K562 (cell line): ENCODE results near the gene SVBP. TPM values are rescaled to one million over a fixed set of nuclear protein-coding genes. Genes with fewer than 3 reads are reported as not detected.

Experiments
- BCL6 ChIP-seq: fragments of 250-450 bp; sonication (Bioruptor Pico); IDR thresholded peaks from 2 replicates; pipeline ENCODE4 v1.4.0; 2020
- FIP1L1 ChIP-seq: fragments of 200-400 bp; formaldehyde crosslinking; IDR thresholded peaks from 2 replicates; pipeline ENCODE4 v1.6.1; 2018; ENCODE audit warnings: mild to moderate bottlenecking, low read depth, low read length; ENCODE audit not compliant: poor library complexity, severe bottlenecking
- GTF2B ChIP-seq: IDR thresholded peaks from 2 replicates; pipeline ENCODE4 v1.6.1; 2011; ENCODE audit not compliant: insufficient read length; ENCODE audit errors: extremely low read depth
- L3MBTL2 ChIP-seq: fragments of 450-650 bp; IDR thresholded peaks from 2 replicates; pipeline ENCODE4 v1.6.1; 2016; ENCODE audit warnings: mild to moderate bottlenecking, moderate library complexity
- LEF1 ChIP-seq: fragments of 450-650 bp; IDR thresholded peaks from 2 replicates; pipeline ENCODE4 v1.6.1; 2016; ENCODE audit warnings: mild to moderate bottlenecking
- MAFF ChIP-seq: IDR thresholded peaks from 2 replicates; pipeline ENCODE4 v1.6.1; 2012; ENCODE audit warnings: low read length, improper control_type of control experiment
- NEUROD1 ChIP-seq: fragments of 150-350 bp; IDR thresholded peaks from 2 replicates; pipeline ENCODE4 v1.6.1; 2014; ENCODE audit warnings: borderline replicate concordance, low read length, low read depth; ENCODE audit not compliant: partially characterized antibody
- NONO ChIP-seq, 2 experiments: fragments of 200-400 bp in 1 of 2; fragments of 450-650 bp in 1 of 2; formaldehyde crosslinking in 1 of 2; IDR thresholded peaks; 2 replicates each; pipeline ENCODE4 v1.6.1; 2017; ENCODE audit warnings: low read depth in 2 of 2, mild to moderate bottlenecking in 2 of 2, moderate library complexity in 2 of 2, low read length in 1 of 2
- NR2C2 ChIP-seq, 2 experiments: fragments of 200-800 bp in 1 of 2; sonication (Bioruptor generic) in 1 of 2; sonication (generic) in 1 of 2; formaldehyde crosslinking in 1 of 2; IDR thresholded peaks; 2 replicates each; pipeline versions ENCODE4 v1.6.1 to v1.8.0; 2016 to 2022; ENCODE audit warnings: mild to moderate bottlenecking in 1 of 2, missing compliant biosample characterization in 1 of 2, missing genetic modification characterization in 1 of 2, missing genetic modification reagents in 1 of 2
- POLR3A ChIP-seq: IDR thresholded peaks from 2 replicates; pipeline ENCODE4 v1.6.1; 2011; ENCODE audit warnings: borderline replicate concordance, mild to moderate bottlenecking, moderate library complexity; ENCODE audit not compliant: insufficient read length, insufficient read depth; ENCODE audit errors: extremely low read depth
- PURB ChIP-seq: sonication (generic); formaldehyde crosslinking; IDR thresholded peaks from 2 replicates; pipeline ENCODE4 v1.9.0; 2021; ENCODE audit warnings: low read depth, mild to moderate bottlenecking, missing genetic modification reagents
- RAD21 ChIP-seq, 2 experiments: fragments of 250-450 bp in 1 of 2; fragments of 450-650 bp in 1 of 2; sonication (Bioruptor Pico) in 1 of 2; formaldehyde crosslinking in 1 of 2; IDR thresholded peaks in 1 of 2; conservative IDR thresholded peaks in 1 of 2; 2 replicates each; pipeline versions ENCODE4 v1.4.0 to v1.8.0; 2020 to 2022; ENCODE audit warnings: mild to moderate bottlenecking in 2 of 2, moderate library complexity in 1 of 2
- RBM39 ChIP-seq: fragments of 200-400 bp; formaldehyde crosslinking; optimal IDR thresholded peaks from 2 replicates; pipeline ENCODE3; 2018; ENCODE audit warnings: low read depth, low read length
- RFX5 ChIP-seq: IDR thresholded peaks from 2 replicates; pipeline ENCODE4 v1.6.1; 2011; ENCODE audit warnings: low read depth, mild to moderate bottlenecking, improper control_type of control experiment, low read length
- SAFB2 ChIP-seq: fragments of 200-400 bp; formaldehyde crosslinking; IDR thresholded peaks from 2 replicates; pipeline ENCODE4 v1.6.1; 2018; ENCODE audit warnings: borderline replicate concordance, low read length, low read depth, moderate library complexity; ENCODE audit not compliant: severe bottlenecking
- ZFP36 ChIP-seq: fragments of 150-350 bp; IDR thresholded peaks from 2 replicates; pipeline ENCODE4 v1.6.1; 2018; ENCODE audit warnings: low read length, low read depth; ENCODE audit not compliant: partially characterized antibody
- ZNF143 ChIP-seq: sonication (generic); formaldehyde crosslinking; IDR thresholded peaks from 2 replicates; pipeline ENCODE4 v1.9.0; 2022; ENCODE audit warnings: mild to moderate bottlenecking, missing genetic modification reagents
- ZNF316 ChIP-seq: fragments of 450-650 bp; IDR thresholded peaks from 2 replicates; pipeline ENCODE4 v1.6.1; 2016
- ZNF324 ChIP-seq: fragments of 250-450 bp; sonication (Bioruptor Pico); IDR thresholded peaks from 2 replicates; pipeline ENCODE4 v1.4.0; 2020; ENCODE audit warnings: mild to moderate bottlenecking
- ZNF57 ChIP-seq: fragments of 450-650 bp; formaldehyde crosslinking; IDR thresholded peaks from 2 replicates; pipeline ENCODE4 v1.4.0; 2020; ENCODE audit warnings: mild to moderate bottlenecking, moderate library complexity
- ZNF695 ChIP-seq: fragments of 450-650 bp; formaldehyde crosslinking; IDR thresholded peaks from 2 replicates; pipeline ENCODE4 v1.4.0; 2020; ENCODE audit warnings: mild to moderate bottlenecking, moderate library complexity
- polyA plus RNA-seq, 8 experiments: library from polyadenylated mRNA; depleted of rRNA in 4 of 8; stranded (reverse) in 5 of 8; unstranded in 3 of 8; fragments of >200 nt; fragmentation: Nextera tagmentation in 2 of 8; fragmentation: Illumina TruSeq in 1 of 8; extraction: Ambion mirVana in 2 of 8; extraction: Trizol in 1 of 8; gene quantifications; 2 replicates each; pipeline versions ENCODE4 v1.2.1 to v1.2.3, GENCODE V29; 2011 to 2014; ENCODE audit warnings: inconsistent platforms in 1 of 8, missing spikeins in 1 of 8
- total RNA-seq, 7 experiments: library from RNA; depleted of rRNA in 6 of 7; stranded (reverse); fragments of >200 nt in 6 of 7; fragmentation: Illumina TruSeq in 2 of 7; extraction: Trizol in 2 of 7; gene quantifications; 2 replicates each; pipeline versions ENCODE4 v1.2.1 to v1.2.3, GENCODE V29; 2011 to 2021; ENCODE audit warnings: low replicate concordance in 1 of 7
- TF ChIP-seq, protein P1 (sequence below): sonication (generic); formaldehyde crosslinking; IDR thresholded peaks from 2 replicates; pipeline ENCODE4 v1.8.0; 2022; ENCODE audit warnings: missing genetic modification reagents, mild to moderate bottlenecking, moderate library complexity, borderline replicate concordance
- TF ChIP-seq, protein P2 (sequence below): fragments of 450-650 bp; formaldehyde crosslinking; IDR thresholded peaks from 2 replicates; pipeline ENCODE4 v1.4.0; 2020; ENCODE audit warnings: mild to moderate bottlenecking
- TF ChIP-seq, protein P3 (sequence below): sonication (generic); formaldehyde crosslinking; IDR thresholded peaks from 2 replicates; pipeline ENCODE4 v1.8.1; 2023; ENCODE audit warnings: mild to moderate bottlenecking, missing genetic modification reagents

Gene SVBP
- total and polyA plus RNA-seq, 9 of the 15 experiments (the other 6 are each of a cell fraction or from before 2014, with no cell fraction given) = 31.7 to 49.7 (median 40.0) TPM

GRCh38 chr1:42816585-42817439 lies at the start of gene SVBP, which contains the start of gene ERMAP (continued):
- TF ChIP-seq, protein P1, sequence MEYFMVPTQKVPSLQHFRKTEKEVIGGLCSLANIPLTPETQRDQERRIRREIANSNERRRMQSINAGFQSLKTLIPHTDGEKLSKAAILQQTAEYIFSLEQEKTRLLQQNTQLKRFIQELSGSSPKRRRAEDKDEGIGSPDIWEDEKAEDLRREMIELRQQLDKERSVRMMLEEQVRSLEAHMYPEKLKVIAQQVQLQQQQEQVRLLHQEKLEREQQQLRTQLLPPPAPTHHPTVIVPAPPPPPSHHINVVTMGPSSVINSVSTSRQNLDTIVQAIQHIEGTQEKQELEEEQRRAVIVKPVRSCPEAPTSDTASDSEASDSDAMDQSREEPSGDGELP (CRISPR knock-in tag) = peak; percentile 50
- TF ChIP-seq L3MBTL2 (0 out of 2 replicates have a peak, but pooled peaks have one; percentile 28), BCL6 (CRISPR knock-in tag) (no peak), RBM39 (no peak), POLR3A (no peak), FIP1L1 (peak; percentile 91), MAFF (no peak), NONO (IDR thresholded peaks at IDR 0.05; ENCODE audit: low read depth in 2 of 2, low read length in 1 of 2) (peak in 1 of 2 experiments; percentile 66; a peak in 1 of 4 replicates), ZNF324 (CRISPR knock-in tag) (no peak), PURB (CRISPR knock-in tag) (no peak), SAFB2 (no peak), LEF1 (no peak), ZNF316 (no peak), GTF2B (no peak), RAD21 (CRISPR knock-in tag; conservative IDR thresholded peaks at IDR 0.05 in 1 of 2, IDR thresholded peaks at IDR 0.05 in 1 of 2) (peak in 1 of 2 experiments; percentile 5; a peak in 1 of 4 replicates), RFX5 (no peak), NEUROD1 (no peak), ZNF57 (CRISPR knock-in tag) (no peak), ZNF695 (no peak), ZNF143 (no peak), ZFP36 (no peak), NR2C2 (CRISPR knock-in tag; IDR thresholded peaks at IDR 0.05) (no peak), NR2C2 (tag; IDR thresholded peaks at IDR 0.05) (peak; percentile 74; the same call in 1 of the 2 replicates)
- TF ChIP-seq, protein P2, sequence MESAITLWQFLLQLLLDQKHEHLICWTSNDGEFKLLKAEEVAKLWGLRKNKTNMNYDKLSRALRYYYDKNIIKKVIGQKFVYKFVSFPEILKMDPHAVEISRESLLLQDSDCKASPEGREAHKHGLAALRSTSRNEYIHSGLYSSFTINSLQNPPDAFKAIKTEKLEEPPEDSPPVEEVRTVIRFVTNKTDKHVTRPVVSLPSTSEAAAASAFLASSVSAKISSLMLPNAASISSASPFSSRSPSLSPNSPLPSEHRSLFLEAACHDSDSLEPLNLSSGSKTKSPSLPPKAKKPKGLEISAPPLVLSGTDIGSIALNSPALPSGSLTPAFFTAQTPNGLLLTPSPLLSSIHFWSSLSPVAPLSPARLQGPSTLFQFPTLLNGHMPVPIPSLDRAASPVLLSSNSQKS (CRISPR knock-in tag) = no peak
- TF ChIP-seq, protein P3, sequence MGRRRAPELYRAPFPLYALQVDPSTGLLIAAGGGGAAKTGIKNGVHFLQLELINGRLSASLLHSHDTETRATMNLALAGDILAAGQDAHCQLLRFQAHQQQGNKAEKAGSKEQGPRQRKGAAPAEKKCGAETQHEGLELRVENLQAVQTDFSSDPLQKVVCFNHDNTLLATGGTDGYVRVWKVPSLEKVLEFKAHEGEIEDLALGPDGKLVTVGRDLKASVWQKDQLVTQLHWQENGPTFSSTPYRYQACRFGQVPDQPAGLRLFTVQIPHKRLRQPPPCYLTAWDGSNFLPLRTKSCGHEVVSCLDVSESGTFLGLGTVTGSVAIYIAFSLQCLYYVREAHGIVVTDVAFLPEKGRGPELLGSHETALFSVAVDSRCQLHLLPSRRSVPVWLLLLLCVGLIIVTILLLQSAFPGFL (CRISPR knock-in tag) = no peak
